ENCODE data around the gene NT5DC2.
A peak's percentile ranks its signal among the peaks of the same experiment; 100 is the strongest.

NT5DC2 gene

DNA sequence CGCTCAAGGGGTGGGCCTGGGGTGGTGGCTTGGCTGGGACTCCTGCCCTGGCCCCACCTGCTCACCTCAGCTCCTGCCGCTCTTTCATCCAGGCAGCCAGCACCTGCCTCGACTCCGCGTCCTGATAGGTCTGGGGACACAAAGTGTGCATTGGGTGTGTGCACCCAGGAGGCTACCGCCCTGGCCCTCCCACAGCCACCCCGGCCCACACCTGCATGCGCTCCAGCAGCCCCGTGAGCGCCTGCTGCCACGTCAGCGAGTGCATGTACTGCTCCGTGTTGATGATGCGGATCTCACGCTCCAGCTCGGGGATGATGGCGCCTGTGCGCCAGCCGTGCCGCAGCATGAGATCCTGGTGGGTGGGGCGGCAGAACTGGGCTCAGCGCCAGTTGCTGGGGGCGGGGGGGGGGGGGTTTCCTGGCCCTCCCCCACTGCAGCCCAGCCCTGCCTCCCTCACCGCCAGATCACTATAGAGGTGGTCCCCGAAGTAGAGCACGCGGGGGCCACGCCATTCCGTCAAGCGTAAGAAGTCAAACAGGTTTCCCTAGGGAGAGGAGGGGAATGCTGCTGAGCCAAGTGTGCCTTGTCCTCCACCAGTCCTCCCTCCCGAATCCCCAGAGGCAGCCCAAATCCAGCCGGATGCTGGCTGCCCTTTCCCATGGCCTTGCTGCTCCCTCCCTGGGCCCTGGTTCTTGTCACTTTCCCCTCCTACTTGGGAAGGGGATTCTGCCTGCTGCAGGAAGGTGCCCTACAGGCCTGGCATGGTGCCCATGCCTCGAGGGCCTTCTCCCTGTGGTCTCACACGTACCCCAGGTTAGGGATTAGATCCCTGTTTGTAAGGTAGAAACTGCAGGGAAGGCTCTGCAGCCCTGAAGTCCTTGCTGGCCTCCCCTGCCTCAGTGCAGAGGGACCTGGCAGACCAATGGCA, 8.6 kb downstream of the NT5DC2 start:
- DNase-seq (ENCODE audit: low read depth, low spot score): no peak

- no peak for DNase-seq (ENCODE audit: low read depth, low spot score)
Measured at GRCh38 chr3:52524258-52524751, 9.4 kb downstream of the NT5DC2 start.

- no peak for DNase-seq (ENCODE audit: low read depth, low spot score)
Measured at GRCh38 chr3:52523386-52524257, 10.0 kb downstream of the NT5DC2 start.

GRCh38 chr3:52522651-52523251, 10.9 kb downstream of the NT5DC2 start:
- DNase-seq (ENCODE audit: low read depth, low spot score): no peak

GRCh38 chr3:52521881-52522650, 11.6 kb downstream of the NT5DC2 start:
- DNase-seq (ENCODE audit: low read depth, low spot score): no peak

GRCh38 chr3:52521488-52521824, 12.2 kb downstream of the NT5DC2 start:
- DNase-seq (ENCODE audit: low read depth, low spot score): no peak

DNA sequence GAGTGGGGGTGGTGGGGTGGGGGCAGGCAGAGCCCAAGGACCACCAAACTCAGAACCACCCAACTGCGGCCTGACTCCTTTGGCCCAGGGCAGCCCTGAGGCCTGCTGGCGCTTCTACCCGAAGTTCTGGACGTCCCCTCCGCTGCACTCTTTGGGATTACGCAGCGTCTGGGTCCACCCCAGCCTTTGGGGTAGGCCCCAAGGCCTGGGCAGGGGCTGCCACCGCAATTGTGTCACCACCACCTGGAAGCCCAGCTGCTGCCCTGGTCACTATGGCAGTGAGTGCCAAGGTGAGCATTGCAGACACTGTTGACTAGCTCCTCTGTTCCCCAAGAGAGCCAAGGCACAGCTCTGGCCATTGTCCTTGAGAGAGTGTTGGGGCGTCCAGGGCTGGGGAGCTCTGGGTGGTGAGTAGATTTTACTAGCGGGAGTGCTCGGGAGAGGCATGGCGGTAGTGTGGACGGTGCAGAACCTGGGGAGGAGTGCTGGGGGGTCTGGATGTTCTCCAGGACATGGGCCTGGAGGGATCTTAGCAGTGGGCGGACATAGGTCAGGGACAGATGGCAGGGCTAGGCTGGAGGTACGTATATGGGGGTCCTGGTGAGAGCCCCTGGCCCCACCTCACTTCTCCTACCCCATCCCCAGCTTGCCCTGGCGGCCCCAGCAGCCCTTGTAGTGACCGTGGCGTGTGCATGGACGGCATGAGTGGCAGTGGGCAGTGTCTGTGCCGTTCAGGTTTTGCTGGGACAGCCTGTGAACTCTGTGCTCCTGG, 12.8 kb downstream of the NT5DC2 start:
- no peak for DNase-seq (ENCODE audit: low read depth, low spot score)

GRCh38 chr3:52520141-52520667, 13.5 kb downstream of the NT5DC2 start:
- no peak for DNase-seq (ENCODE audit: low read depth, low spot score)

DNA sequence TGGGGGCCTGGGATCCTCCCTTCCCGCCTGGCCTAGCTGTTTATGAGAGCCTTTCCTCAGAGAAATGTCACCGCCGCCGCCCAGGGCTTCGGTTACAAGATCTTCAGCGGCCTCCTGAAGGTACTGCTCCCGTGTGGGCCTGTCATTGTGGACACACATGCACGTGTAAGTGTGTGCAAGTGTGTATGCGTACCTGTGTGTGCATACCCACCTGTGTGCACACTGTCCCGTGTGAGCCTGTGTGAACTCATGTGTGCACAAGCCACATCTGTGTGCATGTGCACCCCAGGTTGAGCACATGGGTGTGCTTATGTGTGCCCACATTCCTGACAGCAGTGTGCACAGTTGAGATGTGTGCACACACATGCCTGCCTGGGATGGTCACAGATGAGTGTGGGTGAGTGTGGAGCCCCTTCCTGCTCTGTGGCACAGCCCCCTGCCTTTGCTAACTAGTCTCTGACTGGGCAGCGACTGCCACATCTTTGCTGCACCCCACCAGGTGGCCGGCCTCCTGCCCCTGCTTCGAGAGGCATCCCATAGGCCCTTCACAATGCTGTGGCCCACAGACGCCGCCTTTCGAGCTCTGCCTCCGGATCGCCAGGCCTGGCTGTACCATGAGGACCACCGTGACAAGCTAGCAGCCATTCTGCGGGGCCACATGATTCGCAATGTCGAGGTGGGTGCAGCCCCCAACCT, 14.1 kb downstream of the NT5DC2 start:
- DNase-seq (ENCODE audit: low read depth, low spot score): no peak

GRCh38 chr3:52518723-52519444, 14.8 kb downstream of the NT5DC2 start:
- DNase-seq (ENCODE audit: low read depth, low spot score): peak; percentile 21

GRCh38 chr3:52517796-52518722, 15.6 kb downstream of the NT5DC2 start:
- no peak for DNase-seq (ENCODE audit: low read depth, low spot score)

GRCh38 chr3:52516509-52517195, 17.0 kb downstream of the NT5DC2 start:
- no peak for DNase-seq (ENCODE audit: low read depth, low spot score)

GRCh38 chr3:52515192-52515591, 18.5 kb downstream of the NT5DC2 start:
- no peak for DNase-seq (ENCODE audit: low read depth, low spot score)

DNA sequence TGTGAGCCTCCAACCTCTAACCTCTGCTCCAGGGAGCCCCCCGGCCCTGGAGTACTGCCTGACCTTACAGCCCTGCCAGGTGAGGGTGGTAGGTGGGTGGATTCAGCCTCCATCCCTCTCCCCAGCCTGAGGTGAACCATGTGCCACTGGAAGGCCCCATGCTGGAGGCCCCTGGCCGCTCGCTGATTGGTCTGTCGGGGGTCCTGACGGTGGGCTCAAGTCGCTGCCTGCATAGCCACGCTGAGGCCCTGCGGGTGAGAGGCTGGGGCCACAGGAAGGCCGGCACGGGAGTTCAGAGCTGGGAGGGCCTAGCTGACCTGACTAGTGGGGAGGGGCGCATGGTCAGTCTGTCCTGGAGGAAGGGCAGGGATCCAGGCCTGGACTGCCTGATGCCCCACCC, 19.1 kb downstream of the NT5DC2 start:
- no peak for DNase-seq (ENCODE audit: low read depth, low spot score)

- DNase-seq (ENCODE audit: low read depth, low spot score): no peak
Measured at GRCh38 chr3:52513281-52513680, 20.4 kb downstream of the NT5DC2 start.

GRCh38 chr3:52512727-52513126, 20.9 kb downstream of the NT5DC2 start:
- DNase-seq (ENCODE audit: low read depth, low spot score): no peak

GRCh38 chr3:52512105-52512504, 21.6 kb downstream of the NT5DC2 start:
- DNase-seq (ENCODE audit: low read depth, low spot score): no peak
